Prostate gland (tissue), 2 donors: ENCODE results near the gene DNAH3.

Experiments
- CTCF ChIP-seq, 4 experiments: fragments of 200-600 bp in 2 of 4; fragments of 450-650 bp in 2 of 4; sonication (generic) in 2 of 4; IDR thresholded peaks; 1 replicate in 3 of 4; 2 replicates in 1 of 4; pipeline ENCODE4 v1.5.1; 2016 to 2019; ENCODE audit warnings: antibody characterized with exemption in 4 of 4, mild to moderate bottlenecking in 2 of 4, moderate library complexity in 2 of 4
- POLR2A ChIP-seq: fragments of 450-650 bp; IDR thresholded peaks from one replicate; pipeline ENCODE4 v1.6.1; 2016; ENCODE audit warnings: antibody characterized with exemption, mild to moderate bottlenecking

GRCh38 chr16:20916942-20917341, 233.7 kb downstream of the DNAH3 start:
- no peak for TF ChIP-seq CTCF (IDR thresholded peaks at IDR 0.05)
- TF ChIP-seq POLR2A, result no peak
